ENCODE measurements around the gene ENKUR.
"Not testable (repeated sequence)": the region's sequence is repeated elsewhere in the genome, so short reads cannot be mapped to it uniquely, and the experiment has no call there.

ENKUR gene

DNA sequence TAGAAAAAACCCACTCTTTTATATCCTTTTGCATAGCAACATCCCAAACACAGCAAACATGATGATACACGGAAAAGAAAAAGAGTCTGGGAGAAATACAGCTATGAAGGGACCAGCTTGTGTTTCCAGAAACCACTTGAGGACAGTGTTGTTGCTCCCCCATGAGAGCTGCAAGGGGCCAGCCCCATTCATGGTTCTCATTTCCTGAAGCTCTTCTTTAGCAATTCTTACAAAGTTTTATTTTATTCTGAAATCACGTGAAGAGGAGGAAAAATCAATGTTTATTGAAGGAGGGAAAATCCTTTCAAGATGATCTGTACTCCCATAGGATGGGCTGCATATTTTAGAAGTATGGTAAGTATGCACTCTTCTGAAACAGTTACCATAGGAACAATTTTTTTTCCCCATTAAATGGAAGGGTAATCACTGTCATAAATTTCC is 46.1 kb downstream of the ENKUR start:
- DNase-seq = no peak

GRCh38 chr10:24968951-24969350 is 47.0 kb downstream of the ENKUR start:
- DNase-seq = not testable (repeated sequence)

DNA sequence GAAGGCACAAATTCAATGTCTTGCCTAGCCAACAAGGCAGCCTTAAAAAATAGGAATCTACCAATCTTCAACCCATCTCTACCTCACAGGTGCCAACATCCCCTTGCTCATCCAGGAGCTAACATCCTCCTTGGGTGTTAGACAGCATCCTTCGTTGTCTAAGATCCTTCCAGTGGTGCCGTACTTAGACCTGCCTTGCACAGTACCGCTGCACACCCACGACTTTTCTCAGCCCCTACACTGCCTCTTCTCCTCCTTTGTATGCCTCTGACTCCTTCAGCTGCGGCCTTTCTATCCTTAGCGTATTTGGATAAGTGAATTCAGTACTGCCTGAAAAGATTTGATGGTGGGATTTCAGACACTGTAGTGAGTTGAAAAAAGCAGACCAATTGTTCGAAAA is 47.6 kb downstream of the ENKUR start:
- no peak for DNase-seq

DNA sequence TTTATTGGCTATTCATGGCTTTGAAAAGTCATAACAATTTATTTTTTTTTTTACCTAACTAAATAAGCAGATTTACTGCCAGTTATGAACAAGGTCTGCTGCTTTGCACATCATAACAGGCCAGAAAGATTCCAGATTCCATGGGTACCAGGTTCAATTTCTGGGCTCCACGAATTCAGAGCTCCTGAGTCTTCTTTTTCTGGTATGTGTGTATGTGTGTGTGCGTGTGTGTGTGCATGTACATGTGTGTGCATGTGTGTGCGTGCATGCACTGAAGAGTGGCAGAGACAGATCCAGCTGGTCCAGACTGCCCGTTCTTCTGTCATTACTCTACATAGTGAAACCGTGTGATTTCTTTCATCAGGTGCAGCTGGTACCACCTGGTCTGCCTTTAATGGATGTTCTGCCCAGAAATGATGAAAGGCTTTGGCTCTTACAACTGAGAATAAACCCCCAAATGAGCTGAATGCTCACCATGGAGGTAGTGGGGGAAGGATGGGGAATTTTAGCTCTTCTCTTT is 48.9 kb downstream of the ENKUR start:
- no peak for DNase-seq

GRCh38 chr10:24965051-24965450 is 50.9 kb downstream of the ENKUR start:
- no peak for DNase-seq

DNA sequence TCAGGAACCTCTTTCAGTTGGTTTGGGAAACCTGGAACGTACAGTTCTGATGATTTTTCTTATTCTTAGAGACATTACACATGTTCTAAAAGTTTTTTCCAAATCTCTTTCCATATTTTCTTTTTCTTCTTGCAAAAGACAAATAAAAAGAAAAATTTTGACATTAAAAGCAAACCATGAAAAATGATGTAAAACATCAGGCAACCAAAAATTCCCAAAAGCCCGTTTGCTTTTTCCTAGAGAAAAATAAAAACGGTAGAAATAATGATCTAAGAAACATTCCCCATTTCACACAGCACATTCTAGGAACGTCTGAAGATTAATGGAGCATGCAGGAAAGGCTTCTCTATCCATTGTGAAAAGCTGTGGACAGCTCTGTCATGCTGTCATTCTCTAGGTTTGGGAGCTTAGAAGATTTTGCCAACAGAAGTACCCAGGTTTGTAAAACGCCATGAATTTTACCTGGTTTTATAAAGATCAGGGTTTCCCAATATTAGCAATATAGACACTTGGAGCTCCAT is 52.4 kb downstream of the ENKUR start:
- no peak for DNase-seq

- no peak for DNase-seq
These were observed 53.0 kb downstream of the ENKUR start for GRCh38 chr10:24962995-24963394.

DNA sequence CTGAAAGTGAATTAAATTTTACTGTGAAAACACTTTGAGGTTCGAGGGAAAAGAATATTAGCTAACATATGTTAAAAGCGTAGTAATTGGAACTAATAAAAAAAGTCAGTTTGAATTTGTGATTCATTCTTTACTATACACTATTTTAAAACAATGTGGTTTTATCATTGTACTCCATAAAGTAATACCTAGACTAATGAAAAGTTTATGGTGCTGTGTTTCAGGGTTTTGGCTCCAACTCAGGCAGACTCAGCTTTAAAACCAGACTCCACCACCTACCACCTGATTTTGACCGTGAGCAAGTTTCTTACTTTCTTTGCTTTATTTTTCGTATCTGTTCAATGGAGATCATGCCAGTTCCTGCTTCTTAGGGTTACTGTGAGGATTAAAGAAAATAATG is 54.4 kb downstream of the ENKUR start:
- DNase-seq = no peak

DNA sequence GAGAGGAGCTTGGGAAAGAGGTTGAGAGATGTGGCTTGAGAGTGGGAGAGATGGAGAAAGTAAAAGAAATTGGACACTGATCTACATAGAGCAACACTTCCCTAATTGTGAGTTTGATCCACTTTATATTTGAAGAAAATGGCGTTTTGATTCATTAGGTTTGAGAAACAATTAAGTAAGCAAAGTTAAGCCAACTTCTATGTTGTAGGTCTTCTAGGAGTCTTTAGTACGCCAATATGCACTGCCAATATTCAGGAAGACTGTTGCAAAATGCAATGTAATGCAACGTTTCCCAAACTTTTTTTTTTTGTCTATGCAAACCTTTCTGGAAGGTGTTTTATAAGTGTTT is 56.6 kb downstream of the ENKUR start:
- DNase-seq = no peak

GRCh38 chr10:24958721-24959381 is 57.1 kb downstream of the ENKUR start:
- peak; percentile 22 for DNase-seq

DNA sequence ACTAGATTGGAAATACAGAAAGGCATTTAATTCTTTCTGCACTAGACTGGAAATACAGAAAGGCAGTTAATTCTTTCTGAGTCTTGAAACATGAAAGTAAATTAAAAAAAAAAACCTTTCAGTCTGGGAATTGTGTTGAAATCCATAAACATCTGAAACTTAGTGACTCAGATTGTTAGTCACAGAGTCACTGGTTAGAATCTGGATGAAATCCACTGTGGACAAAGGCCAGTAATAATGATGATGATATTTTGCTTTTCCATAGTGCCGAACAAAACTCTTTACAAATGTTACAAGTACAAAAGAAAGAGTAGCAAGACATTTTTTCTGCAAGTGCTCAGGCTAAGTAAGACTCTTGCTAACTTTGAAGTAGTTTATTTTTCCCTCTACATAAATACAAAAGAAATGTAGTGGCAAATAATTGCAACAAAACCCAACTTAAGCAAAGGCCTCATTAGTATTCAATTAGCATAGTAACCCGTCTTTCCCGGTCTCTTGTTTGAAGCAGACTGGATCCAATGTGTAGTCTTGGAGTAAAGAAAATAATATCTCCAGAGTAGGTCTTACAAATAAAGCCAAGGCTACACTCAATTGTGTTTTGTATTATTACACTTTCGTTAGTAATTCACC is 57.8 kb downstream of the ENKUR start:
- DNase-seq = no peak

- not testable (repeated sequence) for DNase-seq
These were observed 58.3 kb downstream of the ENKUR start for GRCh38 chr10:24957624-24958051.

GRCh38 chr10:24953675-24954074 is 62.3 kb downstream of the ENKUR start:
- no peak for DNase-seq

- DNase-seq = peak; percentile 57
These were observed 63.0 kb downstream of the ENKUR start for GRCh38 chr10:24952707-24953645.

DNA sequence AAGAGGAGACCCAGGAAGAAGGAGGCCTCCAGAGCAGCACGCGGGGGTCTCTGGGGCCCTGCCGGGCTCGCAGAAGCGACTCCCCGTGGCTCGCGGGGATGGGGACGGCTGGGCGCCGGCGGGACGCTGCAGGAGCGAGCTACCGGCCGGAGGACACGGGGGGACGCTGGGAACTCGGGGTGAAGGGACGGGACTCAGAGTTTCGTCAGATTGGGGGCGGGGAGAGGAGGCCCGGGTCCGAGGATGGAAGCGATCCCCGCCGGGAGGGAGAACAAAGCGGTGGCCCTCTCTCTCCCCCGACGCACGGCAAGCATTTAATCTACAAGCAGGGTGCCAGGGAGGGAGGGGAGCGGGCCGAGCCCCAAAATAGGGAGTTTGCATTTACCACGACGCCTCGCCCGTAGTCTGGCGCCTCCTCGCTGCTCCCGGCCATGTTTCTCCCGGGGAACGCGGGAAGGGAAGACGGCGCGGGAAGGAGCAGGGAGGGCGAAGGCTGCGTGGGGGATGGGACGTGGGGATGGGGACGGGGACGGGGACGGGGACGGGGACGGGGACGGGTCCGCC is 63.7 kb downstream of the ENKUR start, which contains the start of gene PRTFDC1:
PRTFDC1 (minus strand) TSS at position 464 of the 564 bp plus-strand sequence; CDS start at position 433, 31 bp downstream.
- peak; percentile 56 for DNase-seq

- DNase-seq = peak; percentile 62
These were observed 64.5 kb downstream of the ENKUR start for GRCh38 chr10:24951201-24952142.

DNA sequence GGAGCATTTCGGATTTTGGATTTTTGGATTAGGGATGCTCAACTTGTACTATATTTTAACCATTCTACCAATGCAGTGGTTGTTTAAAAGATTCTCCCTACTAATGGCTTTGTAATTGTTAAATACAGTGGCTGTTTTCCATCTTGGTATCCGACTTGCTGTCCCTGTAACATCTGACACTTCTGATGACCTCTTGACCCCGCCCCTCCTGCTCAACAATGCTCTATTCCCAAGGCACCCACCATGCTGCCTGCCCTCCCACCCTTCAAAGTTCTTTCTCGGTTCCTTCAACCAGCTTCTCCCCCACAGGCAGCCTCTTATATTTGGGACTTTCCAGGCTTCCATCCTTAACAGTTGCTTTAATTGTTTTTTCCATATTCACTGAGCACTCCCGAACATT is 65.5 kb downstream of the ENKUR start:
- DNase-seq = no peak

- DNase-seq = no peak
These were observed 66.3 kb downstream of the ENKUR start for GRCh38 chr10:24949616-24950015.

DNA sequence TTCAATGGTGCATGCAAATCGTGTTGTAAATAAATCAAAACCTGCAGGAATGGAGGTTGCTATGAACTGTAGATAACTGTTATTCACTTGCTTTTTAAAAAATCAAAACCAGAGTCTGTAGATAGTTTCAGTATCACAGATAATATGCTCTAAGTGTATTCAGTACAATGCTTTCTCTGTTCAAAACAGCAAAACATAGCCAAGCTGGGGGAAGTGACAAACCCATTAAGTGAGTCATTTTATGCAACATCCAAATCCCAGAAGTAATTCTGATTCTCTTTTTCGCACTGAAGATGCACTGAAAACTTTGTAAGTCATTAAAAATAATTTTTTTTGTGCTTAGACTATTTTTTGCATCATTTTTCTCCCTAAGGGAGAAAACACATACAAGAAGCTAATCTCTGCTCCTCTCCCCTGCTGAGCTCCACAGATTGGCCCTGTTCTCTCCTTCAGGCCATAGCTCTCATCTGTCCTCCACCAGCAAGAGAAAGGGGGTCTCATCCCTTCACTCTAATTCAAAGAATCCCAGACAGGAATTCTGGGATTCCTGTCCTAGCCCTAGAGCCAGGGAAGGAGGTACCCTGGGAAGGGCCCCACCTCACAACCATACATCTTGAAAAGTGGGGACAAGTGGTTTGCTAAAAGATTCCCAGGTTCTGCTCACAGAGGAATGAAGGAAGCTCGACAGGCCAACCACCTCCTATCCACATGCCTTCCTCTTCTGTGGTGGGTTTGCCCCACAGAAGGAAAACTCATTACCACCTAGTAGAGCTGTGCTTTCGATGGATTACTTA is 68.5 kb downstream of the ENKUR start:
- no peak for DNase-seq

DNA sequence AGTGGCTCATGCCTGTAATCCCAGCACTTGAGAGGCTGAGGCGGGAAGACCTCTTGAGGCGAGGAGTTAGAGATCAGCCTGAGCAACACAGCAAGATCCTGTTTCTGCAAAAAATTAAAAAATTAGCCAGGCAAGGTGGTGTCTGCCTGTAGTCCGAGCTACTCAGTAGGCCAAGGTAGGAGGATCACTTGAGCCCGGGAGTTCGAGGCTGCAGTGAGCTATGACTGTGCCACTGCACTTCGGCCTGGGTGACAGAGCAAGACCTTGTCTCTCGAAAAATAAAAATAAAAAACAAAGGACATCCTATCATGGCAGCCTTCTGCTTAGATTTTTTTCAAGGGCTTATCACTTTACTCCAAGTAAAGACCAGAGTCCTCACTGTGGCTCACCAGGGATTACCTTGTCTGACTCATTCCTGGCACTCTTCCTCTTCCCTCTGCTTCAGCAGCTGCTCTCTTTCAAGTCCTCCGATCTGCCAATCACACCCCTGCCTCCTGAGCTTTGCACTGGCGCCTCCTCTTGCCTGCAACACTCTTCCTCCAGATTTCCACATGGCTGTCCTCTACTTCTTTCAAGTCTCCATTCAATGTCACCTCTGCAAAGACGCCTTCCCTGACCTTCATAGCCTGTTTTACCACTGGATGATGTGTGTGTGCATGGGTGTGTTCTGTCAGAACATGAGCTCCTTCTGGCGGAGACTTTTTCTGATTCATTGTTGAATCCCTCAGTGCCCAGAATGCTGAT is 71.3 kb downstream of the ENKUR start:
- DNase-seq = peak; percentile 38

All from hematopoietic multipotent progenitor cell treated with erythropoietin and hydrocortisone succinate and interleukin-3 and kit ligand, for 4 days (in vitro differentiated cells).